H9 (cell line): ENCODE data around the gene FGFR4. TPM values are rescaled to one million over a fixed set of nuclear protein-coding genes. Genes with fewer than 3 reads are reported as not detected.
A peak's percentile ranks its signal among the peaks of the same experiment; 100 is the strongest.

ENCODE experiments used
- DNase-seq: peaks from one replicate; pipeline ENCODE4 v3.0.0-alpha.2; 2017
- H2AFZ ChIP-seq: one replicate; pipeline ENCODE4 v1.6.1; 2013; ENCODE audit warnings: mild to moderate bottlenecking, low read length, control low read depth, moderate library complexity
- H2AK5ac ChIP-seq: 2 replicates; pipeline ENCODE4 v1.6.1; 2013; ENCODE audit warnings: low read length, control low read depth, mixed read lengths; ENCODE audit not compliant: insufficient read length
- H2BK120ac ChIP-seq: one replicate; pipeline ENCODE4 v1.6.1; 2013; ENCODE audit warnings: low read depth, mild to moderate bottlenecking, low read length, control low read depth, inconsistent platforms; ENCODE audit not compliant: poor library complexity, severe bottlenecking
- H2BK12ac ChIP-seq: 2 replicates; pipeline ENCODE4 v1.6.1; 2013; ENCODE audit warnings: low read length, control low read depth, mixed read lengths, low read depth; ENCODE audit not compliant: insufficient read length
- H2BK15ac ChIP-seq: 2 replicates; pipeline ENCODE4 v1.6.1; 2013; ENCODE audit warnings: low read depth, low read length, control low read depth
- H2BK20ac ChIP-seq: one replicate; pipeline ENCODE4 v1.6.1; 2013; ENCODE audit warnings: low read depth, mild to moderate bottlenecking, low read length, control low read depth, inconsistent platforms; ENCODE audit not compliant: poor library complexity, severe bottlenecking
- H2BK5ac ChIP-seq: 2 replicates; pipeline ENCODE4 v1.6.1; 2013; ENCODE audit warnings: low read length, control low read depth, mixed read lengths; ENCODE audit not compliant: insufficient read length
- H3K14ac ChIP-seq: 2 replicates; pipeline ENCODE4 v1.6.1; 2013; ENCODE audit warnings: low read length, control low read depth; ENCODE audit not compliant: insufficient read depth
- H3K18ac ChIP-seq: 2 replicates; pipeline ENCODE4 v1.6.1; 2013; ENCODE audit warnings: low read depth, mild to moderate bottlenecking, mixed read lengths, low read length, control low read depth; ENCODE audit not compliant: insufficient read length
- H3K23ac ChIP-seq: 2 replicates; pipeline ENCODE4 v1.6.1; 2013; ENCODE audit warnings: low read length, control low read depth, mixed read lengths, low read depth; ENCODE audit not compliant: insufficient read length
- H3K23me2 ChIP-seq: 2 replicates; pipeline ENCODE4 v1.6.1; 2013; ENCODE audit warnings: low read depth, mild to moderate bottlenecking, mixed read lengths, low read length, control low read depth; ENCODE audit not compliant: insufficient read length, poor library complexity, severe bottlenecking
- H3K27ac ChIP-seq: 2 replicates; pipeline ENCODE4 v1.5.1; 2013; ENCODE audit warnings: low read length, control low read depth, mixed read lengths, low read depth; ENCODE audit not compliant: insufficient read length
- H3K27me3 ChIP-seq: 2 replicates; pipeline ENCODE4 v1.6.1; 2013; ENCODE audit warnings: low read length, control low read depth, inconsistent platforms; ENCODE audit not compliant: insufficient read depth
- H3K4ac ChIP-seq: 2 replicates; pipeline ENCODE4 v1.6.1; 2013; ENCODE audit warnings: low read depth, mild to moderate bottlenecking, control low read depth, inconsistent platforms, low read length, moderate library complexity
- H3K4me1 ChIP-seq: 2 replicates; pipeline ENCODE4 v1.6.1; 2013; ENCODE audit warnings: low read length, control low read depth, inconsistent platforms; ENCODE audit not compliant: insufficient read depth
- H3K4me2 ChIP-seq: 2 replicates; pipeline ENCODE4 v1.6.1; 2013; ENCODE audit warnings: low read length, control low read depth, mixed read lengths; ENCODE audit not compliant: insufficient read length, insufficient read depth
- H3K56ac ChIP-seq: 2 replicates; pipeline ENCODE4 v1.6.1; 2013; ENCODE audit warnings: low read depth, mild to moderate bottlenecking, mixed read lengths, low read length, control low read depth; ENCODE audit not compliant: insufficient read length
- H3K79me1 ChIP-seq: 2 replicates; pipeline ENCODE4 v1.6.1; 2013; ENCODE audit warnings: low read depth, mild to moderate bottlenecking, moderate library complexity, low read length, control low read depth, inconsistent platforms; ENCODE audit not compliant: insufficient read depth, poor library complexity, severe bottlenecking
- H3K79me2 ChIP-seq: 2 replicates; pipeline ENCODE4 v1.6.1; 2013; ENCODE audit warnings: low read length, control low read depth, inconsistent platforms; ENCODE audit not compliant: insufficient read depth
- H3K9ac ChIP-seq: 2 replicates; pipeline ENCODE4 v1.6.1; 2013; ENCODE audit warnings: low read length, control low read depth, mixed read lengths; ENCODE audit not compliant: insufficient read length; ENCODE audit errors: extremely low read depth
- H3K9me3 ChIP-seq: one replicate; pipeline ENCODE4 v1.6.1; 2013; ENCODE audit warnings: low read depth, low read length, inconsistent platforms; ENCODE audit not compliant: control insufficient read depth
- H3T11ph ChIP-seq: one replicate; pipeline ENCODE4 v1.6.1; 2013; ENCODE audit warnings: mild to moderate bottlenecking, low read length, control low read depth, inconsistent platforms
- H4K20me1 ChIP-seq: one replicate; pipeline ENCODE4 v1.6.1; 2013; ENCODE audit not compliant: control insufficient read depth, insufficient read length, insufficient read depth
- H4K5ac ChIP-seq: 2 replicates; pipeline ENCODE4 v1.6.1; 2013; ENCODE audit warnings: low read depth, mild to moderate bottlenecking, mixed read lengths, low read length, control low read depth; ENCODE audit not compliant: insufficient read length
- H4K8ac ChIP-seq: replicated peaks from 2 replicates; pipeline ENCODE4 v1.6.1; 2013; ENCODE audit warnings: low read length, control low read depth, mixed read lengths, low read depth; ENCODE audit not compliant: insufficient read length
- H4K91ac ChIP-seq: 2 replicates; pipeline ENCODE4 v1.6.1; 2013; ENCODE audit warnings: low read depth, mild to moderate bottlenecking, moderate library complexity, mixed read lengths, low read length, control low read depth; ENCODE audit not compliant: insufficient read length
- H3K27ac Mint-ChIP-seq, 3 experiments: 2 replicates in 2 of 3; 3 replicates in 1 of 3; pipeline ENCODE4 v1.8.0; 2020 to 2021; ENCODE audit warnings: mixed read lengths in 3 of 3, mild to moderate bottlenecking in 1 of 3, moderate library complexity in 1 of 3
- H3K27me3 Mint-ChIP-seq: 2 replicates; pipeline ENCODE4 v1.8.0; 2021; ENCODE audit warnings: low read depth, mild to moderate bottlenecking, moderate library complexity, mixed read lengths
- H3K36me3 Mint-ChIP-seq, 3 experiments: 2 replicates in 2 of 3; 3 replicates in 1 of 3; pipeline ENCODE4 v1.8.0; 2020 to 2021; ENCODE audit warnings: low read depth in 3 of 3, mixed read lengths in 3 of 3; ENCODE audit not compliant: insufficient read depth in 1 of 3
- H3K4me1 Mint-ChIP-seq, 2 experiments: 2 replicates each; pipeline ENCODE4 v1.8.0; 2020; ENCODE audit warnings: mixed read lengths in 2 of 2
- H3K4me3 Mint-ChIP-seq, 2 experiments: 2 replicates in 1 of 2; 3 replicates in 1 of 2; pipeline ENCODE4 v1.8.0; 2020 to 2021; ENCODE audit warnings: mild to moderate bottlenecking in 2 of 2, mixed read lengths in 2 of 2, moderate library complexity in 1 of 2
- H3K9me3 Mint-ChIP-seq, 2 experiments: 2 replicates in 1 of 2; 3 replicates in 1 of 2; pipeline ENCODE4 v1.8.0; 2020; ENCODE audit warnings: mild to moderate bottlenecking in 2 of 2, mixed read lengths in 2 of 2, moderate library complexity in 1 of 2
- CTCF ChIP-seq: fragments of 200-600 bp; sonication (generic); conservative IDR thresholded peaks from 3 replicates; pipeline ENCODE4 v1.8.0; 2021; ENCODE audit warnings: antibody characterized with exemption, mild to moderate bottlenecking
- WGBS: extraction: QIAGEN DNeasy Blood & Tissue Kit; methylation state at CpG from one replicate; pipeline ENCODE4 v1.1.7; 2013; ENCODE audit warnings: missing lambda C conversion rate, low lambda C conversion rate, mixed read lengths; ENCODE audit not compliant: insufficient read length; ENCODE audit errors: extremely low coverage; 5-methylcytosine and 5-hydroxymethylcytosine counted together
- total RNA-seq: library from RNA; stranded (reverse); gene quantifications from 2 replicates; pipeline ENCODE4 v1.2.1, GENCODE V29; 2021

FGFR4 gene
- total RNA-seq, 1 experiment from 2014 or later: 52.8 TPM

GRCh38 chr5:177116631-177117373 is 30.1 kb downstream of the FGFR4 start:
- peaks cover 0 to 2% (median 0%) of the 10 kb centered on the region in 3 experiments; a peak in 1 of 7 replicates for H3K36me3 Mint-ChIP-seq
- H4K8ac ChIP-seq: no peak overlapping the region
- H3K4me3 Mint-ChIP-seq: no peak overlapping the region
- H3K27ac Mint-ChIP-seq: peak overlapping the region in 2 of 3 experiments; percentile 15 to 78; a peak in 2 of 7 replicates
- H3K18ac ChIP-seq: peak overlapping the region; percentile 43
- H3K27me3 ChIP-seq: no peaks in the 10 kb centered on the region
- H3K9me3 Mint-ChIP-seq: no peaks in the 10 kb centered on the region
- H3K79me2 ChIP-seq: no peaks in the 10 kb centered on the region
- peaks cover 10 to 12% of the 10 kb centered on the region in 2 experiments for H3K4me1 Mint-ChIP-seq
- H3K4me2 ChIP-seq: no peak overlapping the region
- peak overlapping the region; percentile 9; the same call in 1 of the 2 replicates for H3K14ac ChIP-seq
- H3K27me3 Mint-ChIP-seq: peaks cover 5% of the 10 kb centered on the region; the same call in 1 of the 2 replicates
- H3K23me2 ChIP-seq: no peaks in the 10 kb centered on the region
- H3K9me3 ChIP-seq: no peaks in the 10 kb centered on the region
- no peak overlapping the region for H2BK20ac ChIP-seq
- no peak overlapping the region for H3K4ac ChIP-seq
- H2BK120ac ChIP-seq: no peak overlapping the region
- H2AK5ac ChIP-seq: no peak overlapping the region
- H4K5ac ChIP-seq: no peak overlapping the region
- H4K91ac ChIP-seq: no peak overlapping the region
- no peak overlapping the region for H3K23ac ChIP-seq
- no CpG with 5 or more reads among the region's 49 CpGs for WGBS
- H3K9ac ChIP-seq: no peak overlapping the region
- H2BK15ac ChIP-seq: no peak overlapping the region
- H2BK12ac ChIP-seq: no peak overlapping the region
- no peak overlapping the region for H3T11ph ChIP-seq
- H2BK5ac ChIP-seq: no peak overlapping the region
- no peak overlapping the region for H3K27ac ChIP-seq
- H3K79me1 ChIP-seq: no peaks in the 10 kb centered on the region
- no peaks in the 10 kb centered on the region for H4K20me1 ChIP-seq
- H3K56ac ChIP-seq: no peak overlapping the region
- H2AFZ ChIP-seq: no peak overlapping the region
- no peaks in the 10 kb centered on the region for H3K4me1 ChIP-seq
- peak; percentile 92 for DNase-seq
- no peak for TF ChIP-seq CTCF
